ENCODE measurements around the gene MARK2.

GRCh38 chr11:63843041-63843440 lies 4.1 kb downstream of the MARK2 start:
- no peak for TF ChIP-seq CEBPB (IDR thresholded peaks at IDR 0.05)
- no peak for TF ChIP-seq YY1 (IDR thresholded peaks at IDR 0.05; ENCODE audit: low read depth)
- TF ChIP-seq REST (IDR thresholded peaks at IDR 0.05; ENCODE audit: low read depth): no peak
- TF ChIP-seq USF1 (IDR thresholded peaks at IDR 0.05): no peak
- TF ChIP-seq EGR1 (IDR thresholded peaks at IDR 0.05): no peak
- TF ChIP-seq TAF1 (IDR thresholded peaks at IDR 0.05; ENCODE audit: low read depth): no peak
- no peak for TF ChIP-seq ZBTB7A (IDR thresholded peaks at IDR 0.05; ENCODE audit: low read depth)
- no peak for TF ChIP-seq CREB1 (IDR thresholded peaks at IDR 0.05; ENCODE audit: low read depth)
- no peak for TF ChIP-seq FOXM1 (IDR thresholded peaks at IDR 0.05; ENCODE audit: borderline replicate concordance, low read depth)
- TF ChIP-seq MAX (IDR thresholded peaks at IDR 0.05): no peak
- TF ChIP-seq NFIC (IDR thresholded peaks at IDR 0.05): no peak

All from Ishikawa (cell line).